Panc1 (cell line): ENCODE measurements around the gene ITGB8.

ENCODE experiments used
- CTCF ChIP-seq: fragments of 450-650 bp; IDR thresholded peaks from 2 replicates; pipeline ENCODE4 v1.5.1; 2017; ENCODE audit warnings: mild to moderate bottlenecking
- POLR2AphosphoS5 ChIP-seq: IDR thresholded peaks from 2 replicates; pipeline ENCODE4 v1.6.1; 2012; ENCODE audit warnings: mild to moderate bottlenecking, low read depth, low read length, moderate library complexity
- REST ChIP-seq, 2 experiments: IDR thresholded peaks; 2 replicates each; pipeline ENCODE4 v1.6.1; 2011 to 2012; ENCODE audit warnings: low read depth in 2 of 2, control low read depth in 1 of 2, low read length in 1 of 2, mild to moderate bottlenecking in 1 of 2, moderate library complexity in 1 of 2; ENCODE audit not compliant: insufficient read depth in 1 of 2
- TCF7L2 ChIP-seq: IDR thresholded peaks from 2 replicates; pipeline ENCODE4 v1.6.1; 2011; ENCODE audit warnings: mild to moderate bottlenecking, low read depth, low read length, inconsistent platforms

- no peak for TF ChIP-seq POLR2AphosphoS5
- no peak for TF ChIP-seq CTCF
- TF ChIP-seq REST (IDR thresholded peaks at IDR 0.05; ENCODE audit: insufficient read depth in 1 of 2, low read depth in 2 of 2, low read length in 1 of 2): no peak
- TF ChIP-seq TCF7L2: no peak
Measured at GRCh38 chr7:20305726-20306125, 25.0 kb upstream of the ITGB8 start.
